Measurements from ENCODE around the gene PTX3. TPM values are rescaled to one million over a fixed set of nuclear protein-coding genes. Genes with fewer than 3 reads are reported as not detected.

Gene PTX3
- total RNA-seq, 3 donors from 2014 or later: 0.38 to 3.7 (median 1.1) TPM

- no peak for TF ChIP-seq CTCF (IDR thresholded peaks at IDR 0.05)
These were observed 29.1 kb downstream of the PTX3 start for GRCh38 chr3:157465741-157466140.

GRCh38 chr3:157467200-157467599, 30.6 kb downstream of the PTX3 start:
- Histone ChIP-seq H3K4me3 (no peak overlapping the region), H3K9me3 (no peaks in the 10 kb centered on the region), H3K4me1 (ENCODE audit: low read depth) (no peaks in the 10 kb centered on the region), H3K36me3 (ENCODE audit: low read depth) (no peaks in the 10 kb centered on the region)
- intact Hi-C loops (cut with DNase I, micrococcal nuclease): no loop called here
- ATAC-seq (no peak), DNase-seq (no peak)
- no peak for TF ChIP-seq CTCF (IDR thresholded peaks at IDR 0.05)

More at GRCh38 chr3:157465741-157466140, 29.1 kb downstream of the PTX3 start:
- ATAC-seq (no peak), DNase-seq (no peak)
- Histone ChIP-seq H3K36me3 (ENCODE audit: low read depth) (no peaks in the 10 kb centered on the region), H3K4me3 (no peak overlapping the region), H3K9me3 (no peaks in the 10 kb centered on the region), H3K4me1 (ENCODE audit: low read depth) (no peaks in the 10 kb centered on the region)
- intact Hi-C loops (cut with DNase I, micrococcal nuclease): no loop called here

- ATAC-seq (no peak), DNase-seq (no peak)
- no peak for TF ChIP-seq CTCF (IDR thresholded peaks at IDR 0.05)
- H3K4me3 ChIP-seq: no peak overlapping the region
- H3K36me3 ChIP-seq (ENCODE audit: low read depth): no peaks in the 10 kb centered on the region
- H3K9me3 ChIP-seq: no peaks in the 10 kb centered on the region
- H3K4me1 ChIP-seq (ENCODE audit: low read depth): no peaks in the 10 kb centered on the region
- intact Hi-C loops (cut with DNase I, micrococcal nuclease): no loop called here
These were observed 33.1 kb downstream of the PTX3 start for GRCh38 chr3:157469561-157470294.

GRCh38 chr3:157471064-157471463, 34.4 kb downstream of the PTX3 start:
- H3K4me1 ChIP-seq (ENCODE audit: low read depth): no peaks in the 10 kb centered on the region
- H3K9me3 ChIP-seq: no peaks in the 10 kb centered on the region
- no peaks in the 10 kb centered on the region for H3K36me3 ChIP-seq (ENCODE audit: low read depth)
- H3K4me3 ChIP-seq: no peak overlapping the region
- ATAC-seq (no peak), DNase-seq (no peak)
- no peak for TF ChIP-seq CTCF (IDR thresholded peaks at IDR 0.05)
- intact Hi-C loops (cut with DNase I, micrococcal nuclease): no loop called here

GRCh38 chr3:157472648-157473047, 36.0 kb downstream of the PTX3 start:
- intact Hi-C loops (cut with DNase I, micrococcal nuclease): no loop called here
- no peak for ATAC-seq

More at GRCh38 chr3:157472648-157473047, 36.0 kb downstream of the PTX3 start:
- Histone ChIP-seq H3K36me3 (ENCODE audit: low read depth) (no peaks in the 10 kb centered on the region), H3K4me3 (no peak overlapping the region), H3K9me3 (no peaks in the 10 kb centered on the region), H3K4me1 (ENCODE audit: low read depth) (no peaks in the 10 kb centered on the region)
- no peak for DNase-seq
- TF ChIP-seq CTCF (IDR thresholded peaks at IDR 0.05): no peak

All from mucosa of descending colon (tissue), 3 donors.